Epithelial cell of esophagus (primary cell): ENCODE results near the gene MAGI2.

Source experiments
- DNase-seq: peaks from one replicate; pipeline ENCODE4 v3.0.0; 2010; ENCODE audit warnings: low read depth
- H3K4me3 ChIP-seq: 2 replicates; pipeline ENCODE4 v1.5.1; 2011; ENCODE audit warnings: mild to moderate bottlenecking, low read length, control low read depth
- CTCF ChIP-seq: IDR thresholded peaks from 2 replicates; pipeline ENCODE4 v1.5.1; 2011; ENCODE audit warnings: low read depth, mild to moderate bottlenecking, low read length, control low read depth, inconsistent platforms; ENCODE audit not compliant: insufficient read depth; ENCODE audit errors: missing control alignments

Gene MAGI2

GRCh38 chr7:78777829-78778228 lies 675.6 kb downstream of the MAGI2 start:
- TF ChIP-seq CTCF, result no peak
- DNase-seq, result peak; percentile 46
- no peak overlapping the region for H3K4me3 ChIP-seq

GRCh38 chr7:78770422-78771410 lies 682.8 kb downstream of the MAGI2 start:
- no peak for TF ChIP-seq CTCF
- DNase-seq, result peak; percentile 16
- no peak overlapping the region for H3K4me3 ChIP-seq

GRCh38 chr7:78769481-78770101 lies 683.9 kb downstream of the MAGI2 start:
- no peak for DNase-seq
- TF ChIP-seq CTCF, result no peak

GRCh38 chr7:78768859-78769258 lies 684.6 kb downstream of the MAGI2 start:
- no peak overlapping the region for H3K4me3 ChIP-seq
- no peak for DNase-seq
- no peak for TF ChIP-seq CTCF

More at GRCh38 chr7:78769481-78770101, 683.9 kb downstream of the MAGI2 start:
- no peak overlapping the region for H3K4me3 ChIP-seq

GRCh38 chr7:78765943-78766729 lies 687.3 kb downstream of the MAGI2 start:
- no peak for DNase-seq
- no peak for TF ChIP-seq CTCF
- no peak overlapping the region for H3K4me3 ChIP-seq

- H3K4me3 ChIP-seq, result no peak overlapping the region
- DNase-seq, result no peak
- TF ChIP-seq CTCF, result no peak
Measured at GRCh38 chr7:78764571-78764970, 688.9 kb downstream of the MAGI2 start.
